ENCODE results near the gene CRYBG1.

GRCh38 chr6:106466211-106466610 is 105.7 kb downstream of the CRYBG1 start:
- TF ChIP-seq CTCF (conservative IDR thresholded peaks at IDR 0.05): no peak
- TF ChIP-seq ZFX (IDR thresholded peaks at IDR 0.05): no peak
